Neural cell (in vitro differentiated cells): Measurements from ENCODE around the gene YPEL1. TPM values are rescaled to one million over a fixed set of nuclear protein-coding genes. Genes with fewer than 3 reads are reported as not detected.

ENCODE experiments used
- H2AFZ ChIP-seq: fragments of 200-600, 300-800 bp; sonication (generic), shearing (Covaris generic); 2 replicates; pipeline ENCODE4 v1.6.0; 2014; ENCODE audit warnings: low read depth, mild to moderate bottlenecking, antibody characterized with exemption, low read length, moderate library complexity
- H3F3A ChIP-seq: fragments of 200-600 bp; shearing (Covaris generic); 2 replicates; pipeline ENCODE4 v1.6.1; 2016; ENCODE audit warnings: mild to moderate bottlenecking, moderate library complexity, mixed read lengths, antibody characterized with exemption, low read length; ENCODE audit not compliant: insufficient read depth, poor library complexity, severe bottlenecking
- H3K27ac ChIP-seq: fragments of 200-600, 300-800 bp; sonication (generic), shearing (Covaris generic); 2 replicates; pipeline ENCODE4 v1.5.1; 2014; ENCODE audit warnings: mild to moderate bottlenecking, low read length, moderate library complexity
- H3K27me3 ChIP-seq: fragments of 300-800, 200-600 bp; sonication (generic), shearing (Covaris generic); 2 replicates; pipeline ENCODE4 v1.6.0; 2014; ENCODE audit warnings: mild to moderate bottlenecking, low read depth, low read length, moderate library complexity; ENCODE audit not compliant: insufficient read depth
- H3K36me3 ChIP-seq: fragments of 300-800, 200-600 bp; sonication (generic), shearing (Covaris generic); 2 replicates; pipeline ENCODE4 v1.5.1; 2014; ENCODE audit warnings: mild to moderate bottlenecking, antibody characterized with exemption, low read length, moderate library complexity; ENCODE audit not compliant: insufficient read depth
- H3K4me2 ChIP-seq: fragments of 300-800, 200-600 bp; sonication (generic), shearing (Covaris generic); 2 replicates; pipeline ENCODE4 v1.6.0; 2014; ENCODE audit warnings: mild to moderate bottlenecking, low read length
- H3K4me3 ChIP-seq: fragments of 300-800, 200-600 bp; sonication (generic), shearing (Covaris generic); 2 replicates; pipeline ENCODE4 v1.5.1; 2014; ENCODE audit warnings: mild to moderate bottlenecking, low read length, moderate library complexity
- H3K79me2 ChIP-seq: fragments of 200-600 bp; shearing (Covaris generic); replicated peaks from 2 replicates; pipeline ENCODE4 v1.6.0; 2014; ENCODE audit warnings: mild to moderate bottlenecking, low read length, moderate library complexity; ENCODE audit not compliant: insufficient read depth
- H3K9ac ChIP-seq: fragments of 300-800, 200-600 bp; sonication (generic), shearing (Covaris generic); 2 replicates; pipeline ENCODE4 v1.6.1; 2016; ENCODE audit warnings: mild to moderate bottlenecking, low read length, mixed read lengths
- H3K9me2 ChIP-seq: fragments of 200-600 bp; shearing (Covaris generic); 2 replicates; pipeline ENCODE4 v1.6.1; 2016; ENCODE audit warnings: mild to moderate bottlenecking, low read length, mixed read lengths; ENCODE audit not compliant: insufficient read depth
- H3K9me3 ChIP-seq: fragments of 200-600, 300-800 bp; sonication (generic), shearing (Covaris generic); 2 replicates; pipeline ENCODE4 v1.6.1; 2016; ENCODE audit warnings: mild to moderate bottlenecking, mixed run types, low read length, moderate library complexity, mixed read lengths
- H4K20me1 ChIP-seq: fragments of 200-600 bp; shearing (Covaris generic); 2 replicates; pipeline ENCODE4 v1.6.1; 2016; ENCODE audit warnings: mild to moderate bottlenecking, mixed run types; ENCODE audit not compliant: insufficient read depth
- CTCF ChIP-seq: fragments of 450-650 bp; IDR thresholded peaks from 2 replicates; pipeline ENCODE4 v1.5.1; 2014; ENCODE audit warnings: antibody characterized with exemption, mild to moderate bottlenecking, moderate library complexity; ENCODE audit not compliant: poor library complexity, severe bottlenecking
- EP300 ChIP-seq: fragments of 450-650 bp; conservative IDR thresholded peaks from 2 replicates; pipeline ENCODE4 v1.6.1; 2014; ENCODE audit warnings: antibody characterized with exemption, mild to moderate bottlenecking, moderate library complexity; ENCODE audit not compliant: poor library complexity, severe bottlenecking
- EZH2 ChIP-seq: fragments of 200-600, 300-800 bp; shearing (Covaris generic), sonication (generic); IDR thresholded peaks from 2 replicates; pipeline ENCODE4 v1.6.1; 2014; ENCODE audit warnings: antibody characterized with exemption, low read length, borderline replicate concordance, mild to moderate bottlenecking; ENCODE audit not compliant: insufficient read depth, poor library complexity, severe bottlenecking
- MXI1 ChIP-seq: fragments of 450-650 bp; conservative IDR thresholded peaks from 2 replicates; pipeline ENCODE4 v1.6.1; 2014; ENCODE audit warnings: antibody characterized with exemption, mild to moderate bottlenecking; ENCODE audit not compliant: poor library complexity, severe bottlenecking
- POLR2AphosphoS5 ChIP-seq: IDR thresholded peaks from 2 replicates; pipeline ENCODE4 v1.6.1; 2012
- RAD21 ChIP-seq: fragments of 450-650 bp; conservative IDR thresholded peaks from 2 replicates; pipeline ENCODE4 v1.6.1; 2014; ENCODE audit warnings: antibody characterized with exemption, mild to moderate bottlenecking, moderate library complexity
- SMC3 ChIP-seq: fragments of 450-650 bp; conservative IDR thresholded peaks from 2 replicates; pipeline ENCODE4 v1.6.1; 2014; ENCODE audit warnings: antibody characterized with exemption, mild to moderate bottlenecking, moderate library complexity; ENCODE audit not compliant: poor library complexity
- TAF1 ChIP-seq: IDR thresholded peaks from 2 replicates; pipeline ENCODE4 v1.6.1; 2012; ENCODE audit warnings: low read depth
- polyA plus RNA-seq: library from polyadenylated mRNA; depleted of rRNA; stranded (reverse); fragments of >200 nt; gene quantifications from 2 replicates; pipeline ENCODE4 v1.2.3, GENCODE V29; 2014
- TF ChIP-seq, protein P1 (sequence below): IDR thresholded peaks from 2 replicates; pipeline ENCODE4 v1.6.1; 2012; ENCODE audit warnings: borderline replicate concordance

The YPEL1 gene
- polyA plus RNA-seq, 1 donor from 2014 or later, result 38.0 TPM

DNA sequence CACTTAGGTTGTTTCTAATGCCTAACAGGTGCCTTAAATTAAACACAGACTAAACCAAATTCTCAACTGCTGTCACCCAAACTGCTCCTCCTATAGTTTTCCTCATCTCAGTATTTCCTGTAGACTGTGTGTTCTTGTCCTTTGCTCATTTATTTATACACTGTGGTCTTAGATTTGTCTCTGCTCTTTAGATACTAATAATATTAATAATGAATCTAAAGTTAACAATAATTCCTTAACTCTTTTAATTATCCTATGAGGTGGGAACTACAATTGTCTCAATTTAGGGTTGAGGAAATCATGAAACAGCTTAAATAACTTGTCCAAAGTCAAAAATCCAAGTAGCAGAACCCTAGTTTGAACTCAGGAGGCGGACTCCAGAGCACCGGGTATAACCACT is 43.9 kb upstream of the YPEL1 start:
- Histone ChIP-seq H3F3A (no peaks in the 10 kb centered on the region), H4K20me1 (no peaks in the 10 kb centered on the region), H3K9ac (no peak overlapping the region), H3K4me3 (no peak overlapping the region), H3K4me2 (no peak overlapping the region), H3K79me2 (no peaks in the 10 kb centered on the region), H3K36me3 (no peaks in the 10 kb centered on the region), H3K9me2 (no peaks in the 10 kb centered on the region), H3K27ac (no peak overlapping the region), H3K9me3 (no peaks in the 10 kb centered on the region), H2AFZ (no peak overlapping the region), H3K27me3 (no peaks in the 10 kb centered on the region)
- TF ChIP-seq SMC3 (no peak), MXI1 (no peak), CTCF (no peak), TAF1 (no peak), EZH2 (no peak), POLR2AphosphoS5 (no peak), EP300 (no peak), RAD21 (no peak)
- TF ChIP-seq, protein P1, sequence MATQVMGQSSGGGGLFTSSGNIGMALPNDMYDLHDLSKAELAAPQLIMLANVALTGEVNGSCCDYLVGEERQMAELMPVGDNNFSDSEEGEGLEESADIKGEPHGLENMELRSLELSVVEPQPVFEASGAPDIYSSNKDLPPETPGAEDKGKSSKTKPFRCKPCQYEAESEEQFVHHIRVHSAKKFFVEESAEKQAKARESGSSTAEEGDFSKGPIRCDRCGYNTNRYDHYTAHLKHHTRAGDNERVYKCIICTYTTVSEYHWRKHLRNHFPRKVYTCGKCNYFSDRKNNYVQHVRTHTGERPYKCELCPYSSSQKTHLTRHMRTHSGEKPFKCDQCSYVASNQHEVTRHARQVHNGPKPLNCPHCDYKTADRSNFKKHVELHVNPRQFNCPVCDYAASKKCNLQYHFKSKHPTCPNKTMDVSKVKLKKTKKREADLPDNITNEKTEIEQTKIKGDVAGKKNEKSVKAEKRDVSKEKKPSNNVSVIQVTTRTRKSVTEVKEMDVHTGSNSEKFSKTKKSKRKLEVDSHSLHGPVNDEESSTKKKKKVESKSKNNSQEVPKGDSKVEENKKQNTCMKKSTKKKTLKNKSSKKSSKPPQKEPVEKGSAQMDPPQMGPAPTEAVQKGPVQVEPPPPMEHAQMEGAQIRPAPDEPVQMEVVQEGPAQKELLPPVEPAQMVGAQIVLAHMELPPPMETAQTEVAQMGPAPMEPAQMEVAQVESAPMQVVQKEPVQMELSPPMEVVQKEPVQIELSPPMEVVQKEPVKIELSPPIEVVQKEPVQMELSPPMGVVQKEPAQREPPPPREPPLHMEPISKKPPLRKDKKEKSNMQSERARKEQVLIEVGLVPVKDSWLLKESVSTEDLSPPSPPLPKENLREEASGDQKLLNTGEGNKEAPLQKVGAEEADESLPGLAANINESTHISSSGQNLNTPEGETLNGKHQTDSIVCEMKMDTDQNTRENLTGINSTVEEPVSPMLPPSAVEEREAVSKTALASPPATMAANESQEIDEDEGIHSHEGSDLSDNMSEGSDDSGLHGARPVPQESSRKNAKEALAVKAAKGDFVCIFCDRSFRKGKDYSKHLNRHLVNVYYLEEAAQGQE, result no peak

DNA sequence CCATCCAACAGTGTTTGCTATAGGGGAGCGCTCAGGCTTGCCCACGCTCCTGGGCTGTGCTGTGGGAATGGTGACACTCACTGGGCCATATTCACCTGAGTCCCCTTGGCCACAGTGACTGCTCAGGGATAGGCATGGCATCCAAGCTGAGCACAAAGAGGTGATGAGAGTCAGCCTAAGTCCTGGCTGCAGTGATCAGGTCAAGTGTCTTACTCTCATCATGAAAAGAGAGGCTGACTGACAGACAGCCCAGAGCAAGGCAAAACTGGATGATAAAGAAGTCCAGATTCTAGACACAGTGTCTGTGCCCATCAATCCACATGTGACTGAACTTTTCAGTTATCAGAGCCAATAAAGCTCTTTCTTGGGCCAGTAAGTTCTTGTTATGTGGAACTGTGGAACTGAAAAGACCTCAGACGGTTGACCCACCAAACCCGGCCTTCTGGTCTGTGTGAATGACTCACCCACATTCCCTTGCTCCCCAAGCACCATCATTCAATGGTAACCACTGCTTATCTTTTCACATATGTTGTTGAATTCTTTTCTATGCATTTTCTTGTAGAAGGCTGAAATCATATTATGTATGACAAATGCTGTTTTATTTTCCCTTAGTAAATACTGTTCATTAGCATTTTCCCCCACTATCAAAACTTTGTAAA is 43.2 kb upstream of the YPEL1 start:
- Histone ChIP-seq H3K27me3 (no peaks in the 10 kb centered on the region), H4K20me1 (no peaks in the 10 kb centered on the region), H3K36me3 (no peaks in the 10 kb centered on the region), H3K9me2 (no peaks in the 10 kb centered on the region), H3F3A (no peaks in the 10 kb centered on the region), H3K4me3 (no peak overlapping the region), H3K9me3 (no peaks in the 10 kb centered on the region), H3K9ac (no peak overlapping the region), H3K27ac (no peak overlapping the region), H3K4me2 (no peak overlapping the region), H3K79me2 (no peaks in the 10 kb centered on the region), H2AFZ (no peak overlapping the region)
- TF ChIP-seq EZH2, result no peak
- TF ChIP-seq, protein P1, result no peak
- TF ChIP-seq RAD21, result no peak
- TF ChIP-seq POLR2AphosphoS5, result no peak
- TF ChIP-seq MXI1, result no peak
- TF ChIP-seq TAF1, result no peak
- TF ChIP-seq SMC3, result no peak
- no peak for TF ChIP-seq EP300
- no peak for TF ChIP-seq CTCF
